ENCODE results near the gene UPP1. TPM values are rescaled to one million over a fixed set of nuclear protein-coding genes. Genes with fewer than 3 reads are reported as not detected.

UPP1 gene
- total RNA-seq, 1 donor from 2014 or later = 21.1 TPM

GRCh38 chr7:48101968-48102367 lies 12.9 kb downstream of the UPP1 start:
- intact Hi-C loops (cut with DNase I) = no loop called here
- no peak for TF ChIP-seq CTCF (IDR thresholded peaks at IDR 0.05)

GRCh38 chr7:48102530-48102929 lies 13.5 kb downstream of the UPP1 start:
- no peak for TF ChIP-seq CTCF (IDR thresholded peaks at IDR 0.05)
- H3K4me1 ChIP-seq = peaks cover 0 to 7% of the 10 kb centered on the region in 2 donors
- H3K36me3 ChIP-seq = peaks cover 58 to 67% of the 10 kb centered on the region in 2 donors
- no peaks in the 10 kb centered on the region for H3K27me3 ChIP-seq
- no peak overlapping the region for H3K27ac ChIP-seq
- H3K4me3 ChIP-seq = no peak overlapping the region
- no peaks in the 10 kb centered on the region for H3K9me3 ChIP-seq
- no peak for DNase-seq (ENCODE audit: low spot score in 2 of 2)
- intact Hi-C loops (cut with DNase I) = no loop called here

More at GRCh38 chr7:48101968-48102367, 12.9 kb downstream of the UPP1 start:
- no peak for DNase-seq (ENCODE audit: low spot score in 2 of 2)
- Histone ChIP-seq H3K4me1 (peaks cover 0 to 7% of the 10 kb centered on the region in 2 donors), H3K27ac (no peak overlapping the region), H3K36me3 (peaks cover 52 to 67% of the 10 kb centered on the region in 2 donors), H3K4me3 (no peak overlapping the region), H3K9me3 (no peaks in the 10 kb centered on the region), H3K27me3 (no peaks in the 10 kb centered on the region)

GRCh38 chr7:48105045-48105444 lies 16.0 kb downstream of the UPP1 start:
- no peak for TF ChIP-seq CTCF (IDR thresholded peaks at IDR 0.05)
- Histone ChIP-seq H3K36me3 (peaks cover 68 to 69% of the 10 kb centered on the region in 2 donors), H3K4me3 (no peak overlapping the region), H3K27ac (no peak overlapping the region), H3K4me1 (no peaks in the 10 kb centered on the region), H3K9me3 (no peaks in the 10 kb centered on the region), H3K27me3 (no peaks in the 10 kb centered on the region)
- no peak for DNase-seq (ENCODE audit: low spot score in 2 of 2)
- intact Hi-C loops (cut with DNase I) = no loop called here

- no peak overlapping the region for H3K27ac ChIP-seq
- H3K9me3 ChIP-seq = no peaks in the 10 kb centered on the region
- TF ChIP-seq CTCF (IDR thresholded peaks at IDR 0.05) = no peak
- H3K4me3 ChIP-seq = no peak overlapping the region
- no peaks in the 10 kb centered on the region for H3K27me3 ChIP-seq
- no peak for DNase-seq (ENCODE audit: low spot score in 2 of 2)
- intact Hi-C loops (cut with DNase I) = no loop called here
- peaks cover 60 to 61% of the 10 kb centered on the region in 2 donors for H3K36me3 ChIP-seq
- no peaks in the 10 kb centered on the region for H3K4me1 ChIP-seq
Observed at GRCh38 chr7:48106906-48107659, 18.0 kb downstream of the UPP1 start.

GRCh38 chr7:48107926-48108472 lies 18.9 kb downstream of the UPP1 start:
- intact Hi-C loops (cut with DNase I) = no loop called here
- TF ChIP-seq CTCF (IDR thresholded peaks at IDR 0.05) = no peak
- peak in 1 of 2 donors; percentile 60 for DNase-seq (ENCODE audit: low spot score in 2 of 2)
- Histone ChIP-seq H3K4me3 (no peak overlapping the region), H3K27me3 (no peaks in the 10 kb centered on the region), H3K27ac (no peak overlapping the region), H3K4me1 (no peaks in the 10 kb centered on the region), H3K9me3 (no peaks in the 10 kb centered on the region), H3K36me3 (peaks cover 51 to 52% of the 10 kb centered on the region in 2 donors)

Measured in ascending aorta (tissue), 2 donors.